A673 (cell line): Measurements from ENCODE around the gene SDK1. TPM values are rescaled to one million over a fixed set of nuclear protein-coding genes. Genes with fewer than 3 reads are reported as not detected.

Source experiments
- BruUV-seq: library from RNA; stranded (reverse); fragments of 400-500 nt; replicated peaks from 2 replicates; lab custom pipeline; 2021; lab: Mats Ljungman, UMichigan
- CTCF ChIA-PET: fragments of 300-600 bp; sonication (Branson Sonifier 250); formaldehyde crosslinking; loops from one replicate; lab custom pipeline; 2022; ENCODE audit warnings: antibody characterized with exemption; lab: Charles Lee
- POLR2A ChIA-PET: fragments of 300-600 bp; sonication (Branson Sonifier 250); formaldehyde crosslinking; loops from one replicate; lab custom pipeline; 2022; ENCODE audit warnings: antibody characterized with exemption; ENCODE audit not compliant: low non-redundant PET; lab: Charles Lee
- DNase-seq: peaks from one replicate; pipeline ENCODE4 v3.0.0-alpha.2; 2015; ENCODE audit warnings: low spot score
- H3K27ac ChIP-seq: fragments of 200-600 bp; sonication (generic); 2 replicates; pipeline ENCODE4 v1.5.1; 2016; ENCODE audit warnings: mixed run types, low read depth, mild to moderate bottlenecking, mixed read lengths, antibody characterized with exemption, low read length; ENCODE audit not compliant: poor library complexity, severe bottlenecking
- H3K27me3 ChIP-seq: fragments of 200-600 bp; sonication (generic); replicated peaks from 2 replicates; pipeline ENCODE4 v1.6.1; 2017; ENCODE audit warnings: mixed run types, low read depth, mild to moderate bottlenecking, mixed read lengths, antibody characterized with exemption, low read length; ENCODE audit not compliant: insufficient read depth, poor library complexity
- H3K36me3 ChIP-seq: fragments of 200-600 bp; sonication (generic); 2 replicates; pipeline ENCODE4 v1.6.1; 2016; ENCODE audit warnings: mixed run types, mild to moderate bottlenecking, mixed read lengths, antibody characterized with exemption, low read length; ENCODE audit not compliant: insufficient read depth, poor library complexity, severe bottlenecking
- H3K4me1 ChIP-seq: fragments of 200-600 bp; sonication (generic); 2 replicates; pipeline ENCODE4 v1.6.1; 2017; ENCODE audit warnings: mixed run types, mild to moderate bottlenecking, mixed read lengths, antibody characterized with exemption, low read length; ENCODE audit not compliant: insufficient read depth, poor library complexity, severe bottlenecking
- H3K4me3 ChIP-seq: fragments of 200-600 bp; sonication (generic); 2 replicates; pipeline ENCODE4 v1.5.1; 2016; ENCODE audit warnings: low read depth, mixed run types, mild to moderate bottlenecking, mixed read lengths, low read length; ENCODE audit not compliant: poor library complexity, severe bottlenecking
- H3K9me3 ChIP-seq: fragments of 200-600 bp; sonication (generic); 2 replicates; pipeline ENCODE4 v1.6.1; 2016; ENCODE audit warnings: mixed run types, low read depth, mild to moderate bottlenecking, mixed read lengths, antibody characterized with exemption, low read length; ENCODE audit not compliant: poor library complexity, severe bottlenecking
- CTCF ChIP-seq: fragments of 300-800, 200-600 bp; sonication (generic); conservative IDR thresholded peaks from 2 replicates; pipeline ENCODE4 v1.5.1; 2017; ENCODE audit warnings: low read depth, mild to moderate bottlenecking, antibody characterized with exemption, low read length, moderate library complexity, mixed read lengths
- EZH2 ChIP-seq: fragments of 200-600 bp; sonication (generic); IDR thresholded peaks from 2 replicates; pipeline ENCODE4 v1.6.1; 2017; ENCODE audit warnings: borderline replicate concordance, low read depth, mild to moderate bottlenecking, mixed read lengths, antibody characterized with exemption, low read length; ENCODE audit not compliant: poor library complexity, severe bottlenecking
- intact Hi-C: fragments of 100-400 bp; cut with micrococcal nuclease; formaldehyde crosslinking; loops from one replicate; pipeline ENCODE4 v1.10.0; 2022; ENCODE audit not compliant: unreplicated experiment
- total RNA-seq: library from RNA; stranded (reverse); gene quantifications from 2 replicates; pipeline ENCODE4 v1.2.3, GENCODE V29; 2021

SDK1 gene
- total RNA-seq, 1 experiment from 2014 or later: 14.7 TPM

- BruUV-seq: no TSS peak
- H3K36me3 ChIP-seq: no peaks in the 10 kb centered on the region
- H3K4me3 ChIP-seq: no peak overlapping the region
- intact Hi-C loops: no loop called here
- TF ChIP-seq EZH2 (no peak), CTCF (no peak)
- H3K9me3 ChIP-seq: no peaks in the 10 kb centered on the region
- no peak for DNase-seq
- H3K4me1 ChIP-seq: no peaks in the 10 kb centered on the region
- ChIA-PET CTCF (no interaction called here), POLR2A (no interaction called here)
- no peaks in the 10 kb centered on the region for H3K27me3 ChIP-seq
- no peak overlapping the region for H3K27ac ChIP-seq
Measured at GRCh38 chr7:3880228-3880987, 579.4 kb downstream of the SDK1 start.

GRCh38 chr7:3882782-3883181, 581.7 kb downstream of the SDK1 start:
- ChIA-PET CTCF (no interaction called here), POLR2A (no interaction called here)
- Histone ChIP-seq H3K27ac (no peak overlapping the region), H3K27me3 (no peaks in the 10 kb centered on the region), H3K9me3 (no peaks in the 10 kb centered on the region), H3K4me3 (no peak overlapping the region), H3K4me1 (no peaks in the 10 kb centered on the region), H3K36me3 (no peaks in the 10 kb centered on the region)
- no peak for DNase-seq
- no TSS peak for BruUV-seq
- intact Hi-C loops: no loop called here
- TF ChIP-seq EZH2: no peak
- TF ChIP-seq CTCF: no peak

- Histone ChIP-seq H3K27ac (no peak overlapping the region), H3K36me3 (no peaks in the 10 kb centered on the region), H3K9me3 (no peaks in the 10 kb centered on the region), H3K4me3 (no peak overlapping the region), H3K4me1 (no peaks in the 10 kb centered on the region), H3K27me3 (no peaks in the 10 kb centered on the region)
- no peak for TF ChIP-seq EZH2
- TF ChIP-seq CTCF: no peak
- no peak for DNase-seq
- POLR2A ChIA-PET: no interaction called here
- no TSS peak for BruUV-seq
- CTCF ChIA-PET: no interaction called here
- intact Hi-C loops: no loop called here
Measured at GRCh38 chr7:3884543-3884942, 583.5 kb downstream of the SDK1 start.
